Bone marrow (tissue), 2 donors: Measurements from ENCODE around the gene LANCL3.
"Not testable (repeated sequence)": the region's sequence is repeated elsewhere in the genome, so short reads cannot be mapped to it uniquely, and the experiment has no call there.

Experiments
- DNase-seq, 2 donors: peaks; one replicate each; lab custom pipeline; 2025; lab: John Stamatoyannopoulos, UW

The LANCL3 gene

DNA sequence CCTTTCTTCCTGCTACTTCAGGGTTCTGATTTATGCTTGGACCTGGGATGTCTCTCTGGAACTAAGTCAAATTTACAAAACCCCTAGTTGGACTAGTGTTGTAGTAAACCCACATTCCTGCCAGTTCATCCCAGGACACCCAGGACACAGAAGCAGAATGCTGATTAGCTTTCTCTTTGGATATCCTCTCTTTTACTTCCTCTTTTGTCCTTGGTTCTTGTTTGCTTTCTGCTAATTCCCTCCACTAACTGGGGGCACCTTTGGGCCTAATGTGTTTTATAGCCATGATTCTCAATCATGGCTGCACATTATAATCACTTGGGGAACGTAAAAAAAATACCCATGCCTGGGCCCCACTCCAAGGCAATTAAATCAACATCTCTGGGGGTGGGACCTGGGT, 42.5 kb downstream of the LANCL3 start:
- DNase-seq, result no peak

DNA sequence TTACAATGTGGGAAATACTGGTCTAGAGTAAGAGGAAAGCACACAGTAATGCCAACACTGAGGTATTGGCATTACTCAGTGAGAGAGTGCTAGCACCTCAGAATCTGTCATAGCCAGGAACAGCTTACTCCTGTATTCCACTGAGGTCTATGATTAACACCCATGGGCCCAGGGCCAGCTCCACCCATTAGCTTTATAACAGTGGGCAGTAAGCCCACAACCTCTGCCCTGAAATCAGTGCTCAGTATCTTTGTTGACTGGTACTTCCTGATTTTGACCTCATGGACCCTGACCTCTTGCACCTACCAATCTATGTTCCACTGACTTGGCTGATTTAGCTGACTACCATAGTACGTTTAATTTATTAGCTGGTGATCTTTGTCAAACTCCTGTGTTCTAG, 56.1 kb downstream of the LANCL3 start:
- no peak for DNase-seq

DNA sequence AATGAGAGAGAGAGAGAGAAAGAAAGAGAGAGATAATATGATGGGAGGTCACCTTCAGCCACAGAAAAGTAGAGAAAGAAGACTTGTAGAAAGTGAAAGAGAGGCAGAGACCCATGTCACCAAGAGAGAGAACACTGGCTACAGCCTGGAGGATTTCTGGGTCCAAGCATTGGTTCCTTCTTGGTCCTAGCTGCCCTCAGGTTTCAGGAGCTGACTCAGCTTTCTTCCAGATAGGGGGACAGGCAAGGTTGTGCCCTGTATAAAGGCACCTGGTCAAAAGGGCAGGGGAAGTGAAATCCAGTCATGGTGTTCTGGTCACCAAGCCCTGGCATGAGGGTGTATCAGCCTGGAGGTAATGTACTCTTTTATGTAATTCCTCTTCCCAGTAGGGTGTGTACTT, 66.6 kb downstream of the LANCL3 start:
- no peak for DNase-seq

DNA sequence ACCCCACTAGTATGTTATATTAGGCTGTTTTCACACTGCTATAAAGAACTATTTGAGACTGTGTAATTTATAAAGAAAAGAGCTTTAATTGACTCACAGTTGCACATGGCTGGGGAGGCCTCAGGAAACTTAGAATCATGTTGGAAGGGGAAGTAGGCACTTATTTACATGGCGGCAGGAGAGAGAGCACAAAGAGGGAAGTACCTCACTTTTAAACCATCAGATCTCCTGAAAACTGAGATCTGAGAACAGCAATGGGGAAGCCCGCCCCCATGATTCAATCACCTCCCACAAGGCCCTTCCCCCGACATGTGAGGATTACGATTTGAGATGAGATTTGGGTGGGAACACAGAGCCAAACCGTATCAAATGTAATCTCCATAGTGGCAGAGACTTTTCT, 68.7 kb downstream of the LANCL3 start:
- DNase-seq, result peak in 1 of 2 donors; percentile 0

DNA sequence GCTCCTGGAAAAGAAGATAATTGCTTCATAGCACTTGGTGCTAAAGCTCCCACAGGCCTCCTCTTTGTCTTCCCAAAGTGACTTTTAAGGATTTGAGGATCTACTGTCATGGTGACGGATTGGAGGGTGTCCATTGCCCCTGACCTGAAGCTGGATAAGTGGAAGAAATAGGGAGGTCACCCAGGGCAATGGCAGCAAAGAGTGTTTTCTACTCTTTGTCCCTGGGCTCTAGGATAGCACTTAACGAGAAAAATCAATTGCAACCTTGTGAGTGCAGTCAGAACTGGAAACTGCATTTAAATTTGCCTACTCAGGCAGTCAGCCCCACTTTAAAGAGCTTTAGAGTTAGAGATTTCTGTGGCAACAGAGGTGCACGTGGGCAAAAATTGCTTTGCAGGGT, 70.4 kb downstream of the LANCL3 start:
- DNase-seq, result no peak

DNA sequence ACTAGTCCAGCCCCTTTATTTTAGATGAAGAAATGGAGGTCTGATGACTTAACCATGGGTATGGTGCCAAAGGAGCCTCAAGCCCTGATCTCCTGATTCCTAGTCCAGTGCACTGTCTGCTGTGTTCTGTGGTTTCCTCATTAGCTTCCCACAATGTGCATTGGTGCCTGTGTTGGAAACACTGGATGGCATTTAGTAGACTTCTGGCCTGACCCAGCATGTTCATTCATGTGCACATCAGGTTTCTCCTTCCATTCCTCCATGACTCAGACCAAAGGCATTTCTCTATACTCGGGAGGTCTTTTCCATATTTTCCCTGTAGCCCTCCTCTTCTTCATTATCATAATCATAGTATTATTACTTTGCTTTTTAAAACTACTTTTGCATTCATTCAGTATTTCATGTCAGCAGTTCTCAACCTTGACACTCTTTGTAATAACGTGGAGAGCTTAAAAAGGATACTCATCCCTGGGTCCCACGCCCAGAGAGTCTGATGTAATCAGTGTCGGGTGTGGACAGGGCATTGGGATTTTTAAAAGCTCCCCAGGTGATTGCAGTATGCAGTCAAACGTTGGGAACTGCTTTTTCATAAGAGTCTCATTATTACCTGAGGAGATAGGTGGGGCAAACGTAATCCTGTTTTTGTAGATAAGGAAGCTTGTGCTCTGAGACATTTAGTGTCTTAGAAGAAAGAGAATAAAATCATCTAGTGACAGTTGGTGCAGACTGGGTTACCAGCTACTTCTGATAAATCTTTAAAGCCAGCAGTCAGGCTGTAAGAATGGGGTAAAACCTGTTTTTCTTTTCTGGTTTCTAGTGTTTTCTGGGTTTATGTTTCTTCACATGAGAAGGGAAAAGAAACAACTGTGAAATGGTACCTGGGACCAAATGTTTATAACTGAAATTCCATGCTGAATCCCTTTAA, 73.2 kb downstream of the LANCL3 start:
- DNase-seq, result no peak

DNA sequence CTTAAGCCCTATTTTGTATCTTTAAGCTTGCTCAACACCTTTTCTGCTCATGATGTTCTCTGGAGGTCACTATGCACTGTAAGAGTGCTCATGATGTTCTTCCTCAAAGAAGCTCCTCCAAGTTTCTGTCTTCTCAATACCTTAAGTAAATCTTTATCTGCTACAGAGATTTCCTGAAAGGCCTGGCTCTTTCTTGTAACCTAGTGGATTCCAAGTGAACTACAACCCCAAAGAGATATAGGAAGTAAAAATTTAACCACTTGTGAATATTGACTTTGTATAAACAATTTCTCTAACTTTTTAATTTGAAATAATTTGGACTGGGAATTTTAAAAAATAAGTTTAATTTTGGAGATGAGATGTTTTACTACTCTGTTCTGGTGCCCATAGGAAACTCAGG, 74.8 kb downstream of the LANCL3 start:
- DNase-seq, result no peak

DNA sequence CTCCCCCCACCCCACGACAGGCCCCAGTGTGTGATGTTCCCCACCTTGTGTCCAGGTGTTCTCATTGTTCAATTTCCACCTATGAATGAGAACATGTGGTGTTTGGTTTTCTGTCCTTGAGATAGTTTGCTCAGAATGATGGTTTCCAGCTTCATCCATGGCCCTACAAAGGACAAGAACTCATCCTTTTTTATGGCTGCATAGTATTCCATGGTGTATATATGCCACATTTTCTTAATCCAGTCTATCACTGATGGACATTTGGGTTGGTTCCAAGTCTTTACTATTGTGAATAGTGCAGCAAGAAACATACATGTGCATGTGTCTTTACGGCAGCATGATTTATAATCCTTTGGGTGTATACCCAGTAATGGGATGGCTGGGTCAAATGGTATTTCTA, 79.4 kb downstream of the LANCL3 start:
- not testable (repeated sequence) for DNase-seq

DNA sequence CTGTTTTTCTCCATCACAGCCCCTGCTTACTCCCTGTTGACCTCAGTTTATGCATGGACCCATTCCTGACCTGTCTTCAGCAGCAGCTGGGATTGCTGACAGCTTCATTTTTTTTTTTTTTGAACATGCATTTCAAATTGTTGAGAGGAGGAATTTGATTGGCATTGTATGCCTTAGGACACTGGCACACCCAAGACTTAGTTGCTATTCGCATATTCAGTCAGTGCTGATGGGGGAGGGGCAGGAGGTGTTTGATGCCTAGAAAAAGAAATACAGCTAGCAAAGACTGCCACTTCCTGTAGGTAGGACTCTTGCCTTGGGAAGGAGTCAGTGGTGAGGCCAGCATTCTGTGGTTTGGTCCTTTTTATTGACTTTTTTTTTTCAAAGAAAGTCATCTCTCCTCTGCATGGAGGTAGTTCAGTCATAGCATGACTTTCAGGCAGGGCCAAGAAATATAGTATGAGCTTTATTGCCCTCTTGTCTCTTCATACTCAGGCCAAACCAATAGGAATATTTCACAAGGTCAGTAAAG, 80.5 kb downstream of the LANCL3 start:
- DNase-seq, result no peak

DNA sequence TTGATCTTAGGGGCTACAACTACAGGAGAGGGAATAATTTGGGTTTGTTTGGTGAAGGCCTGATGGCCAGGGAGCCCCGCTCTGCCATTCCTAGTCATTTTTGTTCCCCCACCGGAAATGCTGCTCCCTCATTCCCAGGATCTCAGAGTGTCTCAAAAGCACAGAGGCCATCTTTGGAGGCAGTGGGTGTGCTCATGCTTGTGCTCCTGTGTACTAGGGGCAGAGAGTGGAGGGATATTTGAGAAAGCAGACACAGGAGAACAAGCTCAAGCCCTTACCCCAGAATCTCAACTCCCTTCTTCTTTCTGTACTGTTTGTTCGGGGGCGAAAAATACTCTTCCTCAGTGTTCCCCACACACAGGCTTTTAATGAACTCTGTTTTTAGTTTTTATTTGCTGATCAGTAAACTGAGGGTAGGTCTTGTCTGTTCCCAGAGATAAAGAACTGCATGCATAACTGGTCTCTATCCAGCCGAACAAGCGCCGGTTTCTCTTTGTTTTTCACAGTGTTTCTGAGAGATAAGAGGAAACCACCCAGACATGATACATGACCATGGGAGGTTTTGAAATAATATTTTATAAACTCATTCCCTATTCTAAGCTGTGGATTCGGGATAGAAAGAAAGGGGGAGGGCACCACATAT, 81.2 kb downstream of the LANCL3 start:
- DNase-seq, result no peak

DNA sequence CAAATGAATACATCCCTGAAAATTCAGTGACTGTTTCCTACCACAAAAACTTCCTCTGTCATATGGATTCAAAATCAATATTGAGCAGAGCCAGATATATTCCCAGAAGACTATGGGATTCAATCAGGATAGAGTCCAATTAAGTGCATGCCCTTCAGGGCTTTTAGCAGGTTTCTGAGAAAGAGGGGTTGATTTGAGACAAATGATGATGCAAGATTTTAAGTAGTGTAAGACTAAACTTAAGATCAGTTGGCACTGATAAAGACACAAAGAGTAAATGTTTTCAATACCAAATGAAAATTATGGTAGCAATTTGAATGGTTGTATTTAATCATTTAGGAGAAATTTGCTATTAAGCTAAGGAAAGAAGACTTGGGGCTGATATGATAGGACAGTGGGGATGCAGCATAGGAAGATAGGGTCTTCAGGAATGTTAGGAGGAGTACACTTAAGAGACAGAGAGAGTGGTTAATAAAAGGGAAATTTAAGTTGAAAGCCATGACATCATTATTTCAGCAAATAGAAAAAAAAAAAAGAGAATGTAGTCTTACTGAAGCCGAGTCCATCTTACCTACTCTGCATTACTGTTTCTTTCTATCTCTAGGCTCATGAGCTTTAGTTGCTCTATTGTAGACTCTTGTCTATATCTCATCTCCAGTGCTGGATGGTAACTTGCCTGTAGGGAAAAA, 82.1 kb downstream of the LANCL3 start:
- DNase-seq, result no peak

DNA sequence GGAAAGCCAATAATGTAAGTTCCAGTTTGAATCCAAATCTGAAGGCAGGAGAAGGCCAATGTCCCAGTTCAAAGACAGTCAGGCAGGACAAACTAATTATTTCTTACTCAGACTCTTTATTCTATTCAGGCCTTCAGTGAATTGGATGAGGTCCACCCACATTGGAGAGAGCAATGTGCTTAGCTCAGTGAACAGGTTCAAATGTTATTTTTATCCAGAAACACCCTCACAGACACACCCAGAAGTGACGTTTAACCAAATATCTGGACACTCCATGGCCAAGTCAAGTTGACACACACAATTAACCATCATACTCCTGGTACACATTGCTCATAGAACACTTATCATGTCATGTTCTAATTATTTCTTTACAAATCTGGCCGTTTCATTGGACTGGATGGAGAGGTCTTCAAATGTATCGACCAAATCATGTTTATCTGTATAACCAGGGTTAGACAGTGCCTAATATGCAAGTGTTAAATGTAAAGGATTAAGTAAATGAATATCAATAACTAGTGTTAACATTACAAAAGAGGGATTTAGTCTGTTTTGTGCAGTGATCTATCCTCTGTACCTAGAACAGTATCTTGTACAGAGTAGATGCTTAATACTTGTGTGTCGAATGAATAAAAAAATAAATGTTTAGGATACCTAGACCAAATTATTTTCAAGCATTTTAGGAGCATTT, 87.0 kb downstream of the LANCL3 start:
- no peak for DNase-seq

DNA sequence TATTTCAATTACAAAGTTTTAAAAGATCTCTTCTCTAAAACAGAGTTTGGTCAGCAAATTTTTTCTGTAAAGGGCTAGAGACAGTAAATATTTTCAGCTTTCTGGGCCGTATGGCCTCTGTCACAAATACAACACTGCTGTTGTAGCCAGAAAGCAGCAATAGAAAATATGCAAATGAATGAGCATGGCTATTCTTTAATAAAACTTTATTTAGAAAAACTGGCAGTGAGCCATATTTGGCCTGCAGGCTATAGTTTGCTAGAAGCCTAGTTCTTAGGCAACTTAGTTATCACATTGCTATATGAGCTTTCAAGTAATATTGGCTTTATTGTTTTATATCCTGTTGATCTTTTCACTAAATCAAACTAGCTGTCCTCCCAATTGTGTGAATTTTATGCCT, 87.6 kb downstream of the LANCL3 start:
- DNase-seq, result no peak

DNA sequence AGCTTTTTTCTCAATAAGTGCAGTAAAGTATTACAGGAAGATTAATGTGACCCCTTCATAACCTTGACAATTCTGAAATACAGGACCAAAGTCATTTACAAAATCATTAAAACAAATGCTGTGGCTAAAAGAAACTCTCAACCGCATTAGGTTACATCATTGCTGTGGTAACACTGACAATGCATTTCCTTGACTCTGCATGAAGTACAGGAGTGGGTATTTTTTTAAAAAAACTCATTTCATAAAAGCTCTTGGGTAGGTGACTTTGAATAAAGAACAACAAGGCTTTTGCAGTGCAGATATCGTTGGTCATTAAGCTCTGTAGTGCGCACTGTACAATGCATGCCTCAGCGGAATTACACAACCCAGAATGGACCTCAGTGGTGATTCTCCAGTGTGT, 90.7 kb downstream of the LANCL3 start:
- DNase-seq, result no peak

DNA sequence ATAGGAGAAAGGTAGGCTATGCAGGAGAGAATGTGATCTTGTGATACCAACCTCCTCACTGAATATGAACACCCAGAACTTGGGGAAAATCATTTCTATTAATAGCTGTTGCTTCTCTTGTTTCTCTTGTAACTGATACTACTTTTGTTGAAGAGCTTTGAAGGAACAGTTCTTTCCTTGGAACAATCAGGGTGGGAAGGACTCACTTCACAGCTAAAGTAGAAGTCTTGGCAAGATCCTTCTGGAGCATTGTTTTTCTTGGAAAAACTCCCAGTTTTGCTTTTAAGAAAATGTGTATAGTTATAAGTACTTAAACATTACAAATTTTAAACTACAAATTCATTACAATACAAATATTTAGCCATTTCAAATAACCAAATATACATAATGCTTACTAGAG, 95.1 kb downstream of the LANCL3 start:
- DNase-seq, result no peak

DNA sequence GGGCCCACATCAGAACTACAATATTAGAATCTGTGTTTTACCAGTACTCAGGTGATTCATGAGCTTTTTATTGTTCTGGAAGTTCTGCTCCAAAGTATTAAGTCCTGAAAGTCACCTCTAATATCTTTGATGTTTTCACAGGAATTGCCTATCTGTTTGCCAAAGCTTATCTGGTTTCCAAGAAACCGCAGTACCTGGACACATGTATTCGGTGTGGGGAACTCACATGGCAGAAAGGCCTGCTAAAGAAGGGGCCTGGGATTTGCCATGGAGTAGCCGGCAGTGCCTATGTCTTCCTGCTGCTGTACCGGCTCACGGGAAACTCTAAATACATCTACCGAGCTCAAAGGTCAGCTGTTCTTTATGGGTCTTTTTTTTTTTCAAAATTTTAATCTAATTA, 95.7 kb downstream of the LANCL3 start:
- no peak for DNase-seq

DNA sequence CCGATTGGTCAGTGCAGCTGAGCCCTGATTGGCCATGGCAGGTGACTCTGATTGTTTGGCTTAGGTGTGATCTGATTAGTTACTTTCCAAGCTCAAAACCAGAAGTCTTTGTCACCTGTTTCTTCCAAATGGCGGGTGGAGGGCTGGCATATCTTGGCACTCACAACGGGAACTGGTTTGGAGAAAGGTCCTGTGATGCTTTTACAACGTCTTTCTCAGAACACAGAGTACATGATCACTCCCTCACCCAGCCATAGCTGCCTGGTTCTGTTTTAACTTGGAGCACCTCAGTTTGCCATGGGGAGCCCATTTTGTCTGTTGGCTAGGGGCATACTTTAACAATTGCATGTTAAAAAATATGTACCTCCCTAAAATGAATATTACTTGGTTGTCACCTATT, 101.1 kb downstream of the LANCL3 start:
- no peak for DNase-seq

DNA sequence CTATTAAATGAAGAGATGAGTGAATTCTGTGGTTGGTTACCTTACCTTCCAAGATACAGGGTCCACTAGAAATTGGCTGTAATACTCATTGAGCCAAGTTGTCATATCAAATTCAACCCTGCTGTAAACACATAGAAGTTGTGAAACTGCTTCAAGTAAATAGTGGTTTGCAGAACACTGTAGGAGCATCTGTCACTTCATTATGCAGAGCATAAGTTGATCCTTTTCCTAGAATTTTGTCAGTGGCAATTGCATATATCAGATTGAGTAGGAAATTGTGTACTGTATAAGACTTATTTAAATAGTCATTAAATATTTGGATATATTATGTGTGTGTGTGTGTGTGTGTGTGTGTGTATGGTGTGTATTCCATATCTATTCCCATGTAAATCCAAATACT, 105.3 kb downstream of the LANCL3 start:
- no peak for DNase-seq

DNA sequence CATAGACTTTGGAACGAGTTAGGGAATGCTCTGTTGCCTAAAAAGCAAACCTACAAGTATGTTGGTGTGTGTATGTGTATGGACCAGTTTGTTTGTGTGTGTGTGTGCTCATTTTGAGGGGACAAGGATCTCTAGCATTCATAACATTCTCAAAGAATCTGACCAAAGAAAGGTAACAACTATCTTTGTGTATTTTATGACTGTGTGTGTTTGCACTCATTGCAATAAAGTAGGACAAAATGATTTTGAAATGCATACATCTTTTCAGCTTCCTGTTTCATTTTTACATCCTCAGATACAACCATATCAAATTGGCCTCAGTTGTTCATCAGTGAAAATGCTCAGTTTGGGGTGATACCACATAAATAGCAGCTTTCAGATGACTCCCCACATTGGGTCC, 105.8 kb downstream of the LANCL3 start:
- DNase-seq, result no peak

DNA sequence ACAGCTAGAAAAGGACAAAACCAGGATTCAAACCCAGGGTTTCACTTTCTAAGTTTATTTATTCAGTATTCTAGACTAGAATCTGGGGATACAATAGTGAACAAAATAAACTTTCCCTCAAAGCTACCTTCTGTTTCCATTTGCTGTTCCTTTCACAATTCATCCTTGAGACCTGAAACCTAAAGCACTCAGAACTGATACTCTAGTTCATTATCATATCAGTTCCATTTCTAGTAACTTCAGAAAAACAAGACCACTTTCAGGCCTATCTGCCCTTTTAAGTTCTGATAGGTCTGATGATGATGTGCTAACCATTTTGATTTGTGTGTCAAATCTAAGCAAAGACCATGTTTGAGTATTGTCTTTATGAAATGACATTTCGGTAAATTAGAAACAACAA, 106.3 kb downstream of the LANCL3 start:
- DNase-seq, result no peak

DNA sequence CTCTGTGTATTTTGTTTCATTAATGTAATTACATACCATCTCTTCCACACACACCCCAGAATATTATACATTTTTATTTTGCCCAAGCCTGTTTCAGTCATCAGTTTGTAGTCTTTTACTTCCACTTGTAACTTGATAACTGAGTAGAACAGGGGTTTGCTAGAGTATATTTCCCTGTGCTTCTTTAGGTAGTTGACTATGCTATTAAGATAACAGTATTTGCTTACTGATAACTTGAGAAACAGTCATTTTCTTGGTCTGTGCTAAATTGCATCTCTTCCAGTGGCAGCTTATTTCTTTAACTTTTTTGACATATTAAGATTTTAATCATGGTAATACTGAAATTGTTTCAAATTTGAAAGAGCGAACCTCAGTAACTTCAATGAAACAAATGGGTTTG, 107.1 kb downstream of the LANCL3 start:
- no peak for DNase-seq

DNA sequence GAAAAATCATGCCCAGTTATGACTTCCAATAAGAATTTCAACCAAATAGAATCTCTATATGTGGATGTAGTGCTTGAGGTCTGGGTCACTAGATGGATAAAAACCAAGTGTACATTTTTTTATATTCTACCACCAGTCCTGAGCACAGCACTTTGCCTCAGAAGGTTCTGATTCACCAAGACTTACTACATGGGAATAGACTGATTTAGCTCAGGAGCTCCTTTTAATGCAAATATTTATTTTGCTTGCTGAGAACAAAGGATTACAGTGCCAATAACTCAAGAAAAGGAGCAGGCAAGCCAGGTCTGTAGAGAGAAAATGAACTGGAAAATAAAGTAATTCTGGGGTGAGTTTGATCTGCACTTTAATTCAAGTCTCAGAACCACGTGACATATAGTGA, 107.8 kb downstream of the LANCL3 start:
- DNase-seq, result no peak
